Lower lobe of right lung (tissue), 2 donors: Measurements from ENCODE around the gene STPG4. TPM values are rescaled to one million over a fixed set of nuclear protein-coding genes. Genes with fewer than 3 reads are reported as not detected.

Experiments used
- ATAC-seq, 2 donors: fragments of 200-7000 bp; cut with Tn5 transposase; one replicate each; pipeline ENCODE4 v1.9.1; 2020 to 2022; ENCODE audit warnings: mild to moderate bottlenecking in 2 of 2, moderate library complexity in 2 of 2
- DNase-seq: peaks from one replicate; pipeline ENCODE4 v3.0.0-alpha.2; 2020
- H3K27ac ChIP-seq: fragments of 200-600 bp; one replicate; pipeline ENCODE4 v1.8.0; 2022
- H3K27me3 ChIP-seq: fragments of 200-600 bp; one replicate; pipeline ENCODE4 v1.8.0; 2022; ENCODE audit warnings: low read depth
- H3K36me3 ChIP-seq: fragments of 200-600 bp; one replicate; pipeline ENCODE4 v1.8.0; 2022; ENCODE audit warnings: mild to moderate bottlenecking
- H3K4me1 ChIP-seq: fragments of 200-600 bp; one replicate; pipeline ENCODE4 v1.8.0; 2022
- H3K4me3 ChIP-seq: fragments of 200-600 bp; one replicate; pipeline ENCODE4 v1.8.0; 2022; ENCODE audit warnings: mild to moderate bottlenecking
- H3K9me3 ChIP-seq: fragments of 200-600 bp; one replicate; pipeline ENCODE4 v1.8.0; 2022
- intact Hi-C: fragments of 100-400 bp; cut with DNase I; formaldehyde crosslinking; loops from one replicate; pipeline ENCODE4 v1.11.0; 2022
- total RNA-seq: library from RNA; stranded (reverse); fragmentation: NEBNext Ultra II Directional; extraction: Animal tissue kit (Norgen Biotek cat#: 25700); gene quantifications from one replicate; pipeline ENCODE4 v1.2.1, GENCODE V29; 2021
- TF ChIP-seq, protein P1 (sequence below): fragments of 200-600 bp; IDR thresholded peaks from one replicate; pipeline ENCODE4 v1.8.0; 2022; ENCODE audit warnings: antibody characterized with exemption, mild to moderate bottlenecking
- donor health status: DM: no; HTN: yes; CAD: no; lungs with severe emphysema.

Gene STPG4
- total RNA-seq, 1 donor from 2014 or later, result 0.77 TPM

DNA sequence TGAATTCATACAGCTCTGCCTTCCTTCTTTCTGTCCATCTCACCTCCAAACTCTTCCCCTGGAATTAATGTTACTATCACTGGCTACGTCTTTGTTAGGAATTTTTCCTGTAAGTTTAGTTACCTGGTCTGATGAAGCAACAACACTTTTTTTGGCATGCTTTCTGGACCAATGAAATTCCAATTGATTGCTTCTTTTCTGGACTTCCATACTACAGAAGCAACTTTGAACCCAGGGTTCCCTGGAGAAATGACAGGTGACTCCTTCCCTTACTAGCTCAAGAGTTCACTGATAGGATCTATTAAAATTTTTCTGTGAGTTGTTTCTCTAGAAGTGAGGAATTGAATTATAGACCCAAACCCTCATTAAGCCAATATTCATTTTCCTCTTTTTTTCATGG lies 41.4 kb upstream of the STPG4 start:
- Histone ChIP-seq H3K27ac (no peak overlapping the region), H3K4me3 (no peak overlapping the region), H3K9me3 (no peaks in the 10 kb centered on the region), H3K36me3 (no peaks in the 10 kb centered on the region), H3K4me1 (peaks cover 19% of the 10 kb centered on the region), H3K27me3 (no peaks in the 10 kb centered on the region)
- TF ChIP-seq, protein P1, sequence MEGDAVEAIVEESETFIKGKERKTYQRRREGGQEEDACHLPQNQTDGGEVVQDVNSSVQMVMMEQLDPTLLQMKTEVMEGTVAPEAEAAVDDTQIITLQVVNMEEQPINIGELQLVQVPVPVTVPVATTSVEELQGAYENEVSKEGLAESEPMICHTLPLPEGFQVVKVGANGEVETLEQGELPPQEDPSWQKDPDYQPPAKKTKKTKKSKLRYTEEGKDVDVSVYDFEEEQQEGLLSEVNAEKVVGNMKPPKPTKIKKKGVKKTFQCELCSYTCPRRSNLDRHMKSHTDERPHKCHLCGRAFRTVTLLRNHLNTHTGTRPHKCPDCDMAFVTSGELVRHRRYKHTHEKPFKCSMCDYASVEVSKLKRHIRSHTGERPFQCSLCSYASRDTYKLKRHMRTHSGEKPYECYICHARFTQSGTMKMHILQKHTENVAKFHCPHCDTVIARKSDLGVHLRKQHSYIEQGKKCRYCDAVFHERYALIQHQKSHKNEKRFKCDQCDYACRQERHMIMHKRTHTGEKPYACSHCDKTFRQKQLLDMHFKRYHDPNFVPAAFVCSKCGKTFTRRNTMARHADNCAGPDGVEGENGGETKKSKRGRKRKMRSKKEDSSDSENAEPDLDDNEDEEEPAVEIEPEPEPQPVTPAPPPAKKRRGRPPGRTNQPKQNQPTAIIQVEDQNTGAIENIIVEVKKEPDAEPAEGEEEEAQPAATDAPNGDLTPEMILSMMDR, result no peak
- intact Hi-C loops, result no loop called here
- DNase-seq, result no peak
- no peak for ATAC-seq

DNA sequence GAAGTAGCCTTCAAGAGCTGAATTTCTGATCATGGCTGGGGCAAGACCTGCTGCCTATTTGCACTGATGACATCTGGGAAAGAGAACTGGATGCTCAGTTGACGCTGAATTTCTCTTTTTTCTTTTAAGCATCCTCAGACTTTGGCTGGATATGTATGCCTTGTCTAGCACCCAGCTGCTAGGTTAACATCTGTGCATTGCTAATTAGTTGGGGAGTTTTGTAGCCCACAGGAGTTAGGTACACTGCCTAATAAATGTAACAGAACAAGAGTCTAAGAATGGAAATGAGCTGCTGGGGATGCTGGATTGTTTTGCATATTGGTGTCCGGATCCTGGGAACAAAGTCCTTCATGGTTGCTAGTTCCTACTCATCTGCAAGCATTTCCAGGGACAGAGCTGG lies 40.9 kb upstream of the STPG4 start:
- Histone ChIP-seq H3K4me1 (peaks cover 19% of the 10 kb centered on the region), H3K4me3 (no peak overlapping the region), H3K9me3 (no peaks in the 10 kb centered on the region), H3K27ac (no peak overlapping the region), H3K27me3 (no peaks in the 10 kb centered on the region), H3K36me3 (no peaks in the 10 kb centered on the region)
- TF ChIP-seq, protein P1, result no peak
- DNase-seq (no peak), ATAC-seq (no peak)
- intact Hi-C loops, result no loop called here

DNA sequence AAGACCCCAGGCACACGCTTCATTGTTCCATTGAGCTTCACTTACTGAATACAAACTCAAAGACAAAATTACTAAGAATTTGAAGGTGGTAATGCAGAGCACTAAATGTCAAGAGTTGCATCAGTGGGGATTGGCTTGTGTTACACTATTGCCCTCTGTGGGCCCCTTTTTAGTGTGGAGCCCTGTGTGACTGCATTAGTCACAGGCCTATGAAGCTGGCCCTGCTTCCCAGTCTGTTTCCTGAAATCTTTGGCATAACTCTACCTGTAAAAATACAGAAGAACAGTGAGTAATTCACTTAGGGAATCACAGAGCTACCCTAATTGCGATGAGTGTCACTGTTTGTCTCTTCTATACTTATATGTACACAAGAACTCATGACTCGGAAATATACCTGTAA lies 40.0 kb upstream of the STPG4 start:
- Histone ChIP-seq H3K27ac (no peak overlapping the region), H3K9me3 (no peaks in the 10 kb centered on the region), H3K27me3 (no peaks in the 10 kb centered on the region), H3K4me3 (no peak overlapping the region), H3K36me3 (no peaks in the 10 kb centered on the region), H3K4me1 (peaks cover 24% of the 10 kb centered on the region)
- no peak for DNase-seq
- no peak for ATAC-seq
- TF ChIP-seq, protein P1, result no peak
- intact Hi-C loops, result no loop called here

DNA sequence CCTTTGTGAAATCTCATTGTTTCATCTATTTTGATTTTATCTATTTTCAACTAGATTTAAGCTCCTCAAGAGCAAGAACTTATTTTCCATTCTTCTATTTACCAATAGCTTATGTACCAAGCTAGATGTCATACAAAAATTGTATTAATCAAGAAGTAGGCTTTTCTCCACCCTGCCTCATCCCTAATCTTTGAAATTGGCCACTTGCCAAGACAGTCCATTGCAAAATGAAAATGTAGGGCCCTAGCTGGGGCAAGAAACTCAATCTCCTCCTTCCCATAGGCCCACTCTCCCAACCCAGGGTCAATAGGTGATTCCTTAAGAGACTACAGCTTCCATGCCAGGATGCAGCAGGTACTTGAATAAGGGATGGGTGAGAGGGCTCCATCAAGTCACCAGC lies 39.3 kb upstream of the STPG4 start:
- no peaks in the 10 kb centered on the region for H3K36me3 ChIP-seq
- H3K4me1 ChIP-seq, result peaks cover 24% of the 10 kb centered on the region
- intact Hi-C loops, result no loop called here
- ATAC-seq, result no peak
- DNase-seq, result no peak
- H3K4me3 ChIP-seq, result no peak overlapping the region
- no peak overlapping the region for H3K27ac ChIP-seq
- H3K9me3 ChIP-seq, result no peaks in the 10 kb centered on the region
- TF ChIP-seq, protein P1, result no peak
- H3K27me3 ChIP-seq, result no peaks in the 10 kb centered on the region

DNA sequence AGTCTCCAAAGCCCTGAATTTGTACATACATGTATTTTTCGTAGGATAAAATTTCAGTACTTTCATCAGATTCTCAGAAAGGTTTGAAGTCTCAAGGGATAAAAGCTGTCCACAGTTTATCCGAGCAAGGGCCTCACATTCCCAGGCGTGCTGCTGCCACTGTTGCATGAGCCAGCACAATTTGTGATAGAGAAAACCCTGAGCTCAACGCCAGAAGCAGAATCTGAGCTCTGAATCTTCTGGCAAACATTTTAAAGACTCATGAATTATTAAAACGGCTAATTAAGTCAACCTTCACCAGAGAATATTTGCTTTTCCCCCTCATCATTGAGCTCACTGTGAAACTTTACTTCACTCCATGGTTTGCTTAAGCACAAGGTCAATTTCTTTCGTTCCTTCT lies 38.5 kb upstream of the STPG4 start:
- DNase-seq, result no peak
- intact Hi-C loops, result no loop called here
- TF ChIP-seq, protein P1, result no peak
- no peaks in the 10 kb centered on the region for H3K36me3 ChIP-seq
- no peak overlapping the region for H3K4me3 ChIP-seq
- H3K27ac ChIP-seq, result no peak overlapping the region
- H3K4me1 ChIP-seq, result peaks cover 24% of the 10 kb centered on the region
- H3K27me3 ChIP-seq, result no peaks in the 10 kb centered on the region
- H3K9me3 ChIP-seq, result no peaks in the 10 kb centered on the region
- ATAC-seq, result no peak
